Measurements from ENCODE around the gene CXCR2. TPM values are rescaled to one million over a fixed set of nuclear protein-coding genes. Genes with fewer than 3 reads are reported as not detected.
A peak's percentile ranks its signal among the peaks of the same experiment; 100 is the strongest.

The CXCR2 gene
- total RNA-seq, 1 donor = not detected

- no peak for TF ChIP-seq CTCF (IDR thresholded peaks at IDR 0.05; ENCODE audit: extremely low read depth, low read depth, low read length)
- no peaks in the 10 kb centered on the region for H4K20me1 ChIP-seq (ENCODE audit: insufficient read depth, low read length)
Measured at GRCh38 chr2:218179782-218180181, 54.0 kb downstream of the CXCR2 start.

DNA sequence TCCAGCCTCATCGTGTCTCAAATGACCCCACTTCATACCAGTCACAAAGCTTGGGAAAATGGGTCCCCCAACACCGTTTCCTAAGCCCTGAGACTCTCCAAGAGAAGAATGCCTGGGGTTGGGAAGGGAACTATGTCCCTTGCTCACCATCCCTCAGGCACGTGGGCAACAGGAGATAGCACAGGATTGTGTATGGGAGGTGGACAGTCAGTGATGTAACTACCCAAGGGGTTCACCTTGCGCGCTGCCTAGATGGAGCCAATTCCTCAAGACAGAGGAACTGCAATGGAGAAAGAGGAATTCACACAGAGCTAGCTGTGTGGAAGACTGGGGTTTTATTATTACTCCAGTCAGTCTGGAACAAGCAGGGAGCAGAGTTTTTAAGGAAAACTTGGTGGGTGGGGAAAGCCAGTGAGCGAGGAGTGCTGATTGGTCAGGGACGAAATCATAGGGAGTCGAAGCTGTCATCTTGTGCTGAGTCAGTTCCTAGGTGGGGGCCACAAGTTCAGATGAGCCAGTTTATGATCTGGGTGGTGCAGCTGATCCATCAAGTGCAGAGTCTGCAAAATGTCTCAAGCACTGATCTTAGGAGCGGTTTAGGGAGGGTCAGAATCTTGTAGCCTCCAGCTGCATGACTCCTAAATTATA lies 54.8 kb downstream of the CXCR2 start:
- Histone ChIP-seq H2AFZ (ENCODE audit: low read length) (no peak overlapping the region), H3K4me3 (ENCODE audit: insufficient read depth, low read length) (no peak overlapping the region), H3K9me3 (ENCODE audit: low read depth, low read length) (no peaks in the 10 kb centered on the region), H3K27me3 (ENCODE audit: insufficient read depth, low read length) (peaks cover 17% of the 10 kb centered on the region), H3K4me1 (ENCODE audit: insufficient read depth, low read length) (no peaks in the 10 kb centered on the region), H4K20me1 (ENCODE audit: insufficient read depth, low read length) (no peaks in the 10 kb centered on the region), H3K79me2 (ENCODE audit: insufficient read depth, low read length) (no peaks in the 10 kb centered on the region), H3K4me2 (ENCODE audit: insufficient read depth, low read length) (no peak overlapping the region), H3K27ac (ENCODE audit: low read depth, low read length) (no peak overlapping the region), H3K36me3 (ENCODE audit: insufficient read depth, low read length) (no peaks in the 10 kb centered on the region)
- TF ChIP-seq CTCF (IDR thresholded peaks at IDR 0.05; ENCODE audit: extremely low read depth, low read depth, low read length) = no peak
- no peak for DNase-seq (ENCODE audit: insufficient read length, low spot score, missing footprints)

More at GRCh38 chr2:218179782-218180181, 54.0 kb downstream of the CXCR2 start:
- Histone ChIP-seq H3K4me2 (ENCODE audit: insufficient read depth, low read length) (no peak overlapping the region), H3K27me3 (ENCODE audit: insufficient read depth, low read length) (peaks cover 12% of the 10 kb centered on the region), H3K9me3 (ENCODE audit: low read depth, low read length) (no peaks in the 10 kb centered on the region), H3K4me1 (ENCODE audit: insufficient read depth, low read length) (no peaks in the 10 kb centered on the region), H3K27ac (ENCODE audit: low read depth, low read length) (no peak overlapping the region), H3K4me3 (ENCODE audit: insufficient read depth, low read length) (no peak overlapping the region), H3K36me3 (ENCODE audit: insufficient read depth, low read length) (no peaks in the 10 kb centered on the region), H3K79me2 (ENCODE audit: insufficient read depth, low read length) (no peaks in the 10 kb centered on the region), H2AFZ (ENCODE audit: low read length) (no peak overlapping the region)
- no peak for DNase-seq (ENCODE audit: insufficient read length, low spot score, missing footprints)

GRCh38 chr2:218184331-218184730 lies 58.5 kb downstream of the CXCR2 start:
- Histone ChIP-seq H3K9me3 (ENCODE audit: low read depth, low read length) (no peaks in the 10 kb centered on the region), H3K4me1 (ENCODE audit: insufficient read depth, low read length) (peaks cover 4% of the 10 kb centered on the region), H3K27ac (ENCODE audit: low read depth, low read length) (no peak overlapping the region), H3K4me3 (ENCODE audit: insufficient read depth, low read length) (no peak overlapping the region), H4K20me1 (ENCODE audit: insufficient read depth, low read length) (no peaks in the 10 kb centered on the region), H3K4me2 (ENCODE audit: insufficient read depth, low read length) (no peak overlapping the region), H2AFZ (ENCODE audit: low read length) (no peak overlapping the region), H3K79me2 (ENCODE audit: insufficient read depth, low read length) (no peaks in the 10 kb centered on the region), H3K36me3 (ENCODE audit: insufficient read depth, low read length) (no peaks in the 10 kb centered on the region), H3K27me3 (ENCODE audit: insufficient read depth, low read length) (peaks cover 17% of the 10 kb centered on the region)
- no peak for DNase-seq (ENCODE audit: insufficient read length, low spot score, missing footprints)
- no peak for TF ChIP-seq CTCF (IDR thresholded peaks at IDR 0.05; ENCODE audit: extremely low read depth, low read depth, low read length)

DNA sequence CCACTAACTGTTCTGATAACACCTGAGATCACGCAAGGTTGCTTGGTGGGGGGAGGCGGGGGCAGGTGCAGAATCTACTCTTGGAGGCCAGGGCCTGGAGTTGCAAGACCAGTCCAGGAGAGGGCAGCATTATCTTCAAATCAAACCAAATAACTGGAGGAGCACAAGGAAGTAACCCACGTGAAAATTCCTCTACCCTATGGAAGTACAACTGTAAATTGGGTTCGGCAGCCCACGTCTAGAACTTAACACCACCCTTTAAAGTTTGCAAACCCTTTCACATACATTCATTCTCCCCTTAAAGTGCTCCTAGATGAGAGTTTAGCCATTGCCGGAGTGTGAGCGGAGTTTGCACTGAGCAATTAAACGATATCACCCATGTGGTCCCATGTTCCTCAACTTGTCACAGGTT lies 60.5 kb downstream of the CXCR2 start:
- DNase-seq (ENCODE audit: insufficient read length, low spot score, missing footprints) = peak; percentile 74
- Histone ChIP-seq H3K4me1 (ENCODE audit: insufficient read depth, low read length) (peaks cover 4% of the 10 kb centered on the region), H2AFZ (ENCODE audit: low read length) (peak overlapping the region; percentile 87), H3K27me3 (ENCODE audit: insufficient read depth, low read length) (peaks cover 14% of the 10 kb centered on the region), H3K36me3 (ENCODE audit: insufficient read depth, low read length) (no peaks in the 10 kb centered on the region), H3K27ac (ENCODE audit: low read depth, low read length) (no peak overlapping the region), H3K4me3 (ENCODE audit: insufficient read depth, low read length) (no peak overlapping the region), H3K79me2 (ENCODE audit: insufficient read depth, low read length) (no peaks in the 10 kb centered on the region), H4K20me1 (ENCODE audit: insufficient read depth, low read length) (no peaks in the 10 kb centered on the region), H3K9me3 (ENCODE audit: low read depth, low read length) (no peaks in the 10 kb centered on the region), H3K4me2 (ENCODE audit: insufficient read depth, low read length) (peak overlapping the region; percentile 49)
- peak; percentile 88 for TF ChIP-seq CTCF (IDR thresholded peaks at IDR 0.05; ENCODE audit: extremely low read depth, low read depth, low read length)

Other genes with a start within 250 kb of the CXCR2 start
- gene TNS1, start 123.0 kb upstream of the CXCR2 start, total RNA-seq = 45.7 and 48.9 TPM in 2 replicates
- not detected in 2 replicates for gene RUFY4, start 56.8 kb upstream of the CXCR2 start, total RNA-seq
- gene CXCR1, start 40.9 kb downstream of the CXCR2 start, total RNA-seq = not detected in 2 replicates
- 301 and 315 TPM in 2 replicates for gene ARPC2, start 91.2 kb downstream of the CXCR2 start, total RNA-seq
- gene GPBAR1, start 135.0 kb downstream of the CXCR2 start, total RNA-seq = 0.36 TPM in 1 of 2 replicates, not detected in the other
- 85.7 and 97.0 TPM in 2 replicates for gene AAMP, start 144.1 kb downstream of the CXCR2 start, total RNA-seq
- 23.2 and 24.2 TPM in 2 replicates for gene PNKD, start 144.5 kb downstream of the CXCR2 start, total RNA-seq
- 155 and 187 TPM in 2 replicates for gene TMBIM1, start 166.5 kb downstream of the CXCR2 start, total RNA-seq
- not detected in 2 replicates for gene CATIP, start 230.8 kb downstream of the CXCR2 start, total RNA-seq

All from osteoblast (primary cell).